ENCODE measurements around the gene EPS15. TPM values are rescaled to one million over a fixed set of nuclear protein-coding genes. Genes with fewer than 3 reads are reported as not detected.
"Not testable (repeated sequence)": the region's sequence is repeated elsewhere in the genome, so short reads cannot be mapped to it uniquely, and the experiment has no call there.

The EPS15 gene
- total RNA-seq, 3 donors from 2014 or later, result 50.0 to 85.5 (median 54.0) TPM

DNA sequence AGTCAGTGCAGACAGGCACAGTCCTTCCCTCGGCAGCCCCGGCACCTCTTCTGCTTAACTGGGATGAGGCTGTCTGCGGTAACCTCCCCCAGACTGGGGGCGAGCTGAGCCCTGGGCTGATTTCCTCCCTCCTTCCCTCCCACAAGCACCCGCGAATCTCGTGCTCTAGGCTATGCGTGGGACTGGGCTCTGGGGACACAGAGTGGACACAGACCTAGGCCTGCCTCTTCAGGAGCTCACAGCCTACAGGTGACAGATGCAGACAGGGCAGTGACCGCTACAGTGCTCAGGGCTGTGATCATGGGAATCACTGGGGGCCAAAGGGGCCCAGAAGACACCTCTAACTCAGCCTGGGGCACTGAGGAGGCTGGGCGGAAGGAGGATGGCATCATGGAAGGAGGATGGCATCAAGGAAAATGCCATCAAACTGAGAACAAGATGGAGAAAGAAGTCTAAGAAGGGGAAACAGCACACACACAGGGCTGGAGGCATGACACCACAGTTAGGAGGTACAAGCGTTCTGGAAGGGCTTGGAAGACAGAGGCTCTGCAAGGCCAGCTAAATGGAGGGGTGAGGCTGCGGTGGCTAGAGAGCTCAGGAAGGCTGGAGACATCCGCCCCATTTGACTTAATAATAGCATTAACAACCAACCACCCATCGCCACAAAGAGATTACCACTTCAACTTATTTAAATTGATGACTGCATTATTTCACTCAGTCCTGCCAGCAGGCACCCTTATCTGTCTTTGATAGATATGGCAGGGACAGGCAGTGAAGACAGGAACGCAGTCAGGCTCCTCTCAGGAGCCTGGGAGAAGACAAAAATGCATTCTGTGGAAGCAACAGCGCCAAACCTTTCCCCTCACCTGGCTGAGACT is 192.9 kb downstream of the EPS15 start:
- DNase-seq (no peak), ATAC-seq (no peak)
- TF ChIP-seq, protein P1, sequence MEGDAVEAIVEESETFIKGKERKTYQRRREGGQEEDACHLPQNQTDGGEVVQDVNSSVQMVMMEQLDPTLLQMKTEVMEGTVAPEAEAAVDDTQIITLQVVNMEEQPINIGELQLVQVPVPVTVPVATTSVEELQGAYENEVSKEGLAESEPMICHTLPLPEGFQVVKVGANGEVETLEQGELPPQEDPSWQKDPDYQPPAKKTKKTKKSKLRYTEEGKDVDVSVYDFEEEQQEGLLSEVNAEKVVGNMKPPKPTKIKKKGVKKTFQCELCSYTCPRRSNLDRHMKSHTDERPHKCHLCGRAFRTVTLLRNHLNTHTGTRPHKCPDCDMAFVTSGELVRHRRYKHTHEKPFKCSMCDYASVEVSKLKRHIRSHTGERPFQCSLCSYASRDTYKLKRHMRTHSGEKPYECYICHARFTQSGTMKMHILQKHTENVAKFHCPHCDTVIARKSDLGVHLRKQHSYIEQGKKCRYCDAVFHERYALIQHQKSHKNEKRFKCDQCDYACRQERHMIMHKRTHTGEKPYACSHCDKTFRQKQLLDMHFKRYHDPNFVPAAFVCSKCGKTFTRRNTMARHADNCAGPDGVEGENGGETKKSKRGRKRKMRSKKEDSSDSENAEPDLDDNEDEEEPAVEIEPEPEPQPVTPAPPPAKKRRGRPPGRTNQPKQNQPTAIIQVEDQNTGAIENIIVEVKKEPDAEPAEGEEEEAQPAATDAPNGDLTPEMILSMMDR (IDR thresholded peaks at IDR 0.05), result no peak
- Histone ChIP-seq H3K9me3 (no peaks in the 10 kb centered on the region), H3K4me1 (ENCODE audit: low read depth) (peaks cover 14% of the 10 kb centered on the region), H3K36me3 (ENCODE audit: low read depth) (no peaks in the 10 kb centered on the region), H3K4me3 (no peak overlapping the region)
- intact Hi-C loops (cut with DNase I, micrococcal nuclease), result no loop called here

DNA sequence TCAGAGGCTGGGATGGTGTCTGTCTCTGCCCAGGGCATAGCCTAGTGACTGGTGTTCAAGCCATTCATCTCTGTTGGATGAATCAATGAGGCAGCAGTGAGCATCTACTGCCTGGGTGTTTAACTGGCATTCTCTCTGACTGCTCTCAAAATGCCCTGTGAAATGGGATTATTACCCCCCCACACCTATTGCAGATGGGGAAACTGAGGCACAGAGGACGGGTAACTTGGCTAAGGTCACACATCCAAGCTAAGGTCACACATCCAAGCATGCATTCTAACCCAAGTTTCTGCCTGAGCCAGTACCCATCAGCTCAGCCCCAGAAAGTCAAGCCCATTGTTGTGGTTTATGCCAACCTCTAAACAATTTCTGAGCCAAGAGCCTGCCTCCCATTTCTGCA is 193.7 kb downstream of the EPS15 start:
- H3K4me1 ChIP-seq (ENCODE audit: low read depth), result peaks cover 8% of the 10 kb centered on the region
- no peaks in the 10 kb centered on the region for H3K36me3 ChIP-seq (ENCODE audit: low read depth)
- DNase-seq (no peak), ATAC-seq (no peak)
- no peaks in the 10 kb centered on the region for H3K9me3 ChIP-seq
- intact Hi-C loops (cut with DNase I, micrococcal nuclease), result no loop called here
- H3K4me3 ChIP-seq, result no peak overlapping the region
- TF ChIP-seq, protein P1 (IDR thresholded peaks at IDR 0.05), result no peak

DNA sequence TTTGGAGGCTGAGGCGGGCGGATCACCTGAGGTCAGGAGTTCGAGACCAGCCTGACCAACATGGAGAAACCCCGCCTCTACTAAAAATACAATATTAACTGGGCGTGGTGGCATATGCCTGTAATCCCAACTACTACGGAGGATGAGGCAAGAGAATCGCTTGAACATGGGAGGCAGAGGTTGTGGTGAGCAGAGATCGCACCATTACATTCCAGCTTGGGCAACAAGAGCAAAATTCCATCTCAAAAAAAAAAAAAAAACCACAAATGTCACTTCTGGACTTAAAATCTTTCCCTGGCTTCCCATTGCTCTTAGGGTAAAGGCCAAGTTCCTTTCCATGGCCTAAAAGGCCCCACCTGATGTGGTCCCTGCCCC is 194.1 kb downstream of the EPS15 start:
- H3K4me1 ChIP-seq (ENCODE audit: low read depth); H3K36me3 ChIP-seq (ENCODE audit: low read depth); ATAC-seq; H3K9me3 ChIP-seq; intact Hi-C loops (cut with DNase I, micrococcal nuclease); H3K4me3 ChIP-seq; DNase-seq: not testable (repeated sequence)

DNA sequence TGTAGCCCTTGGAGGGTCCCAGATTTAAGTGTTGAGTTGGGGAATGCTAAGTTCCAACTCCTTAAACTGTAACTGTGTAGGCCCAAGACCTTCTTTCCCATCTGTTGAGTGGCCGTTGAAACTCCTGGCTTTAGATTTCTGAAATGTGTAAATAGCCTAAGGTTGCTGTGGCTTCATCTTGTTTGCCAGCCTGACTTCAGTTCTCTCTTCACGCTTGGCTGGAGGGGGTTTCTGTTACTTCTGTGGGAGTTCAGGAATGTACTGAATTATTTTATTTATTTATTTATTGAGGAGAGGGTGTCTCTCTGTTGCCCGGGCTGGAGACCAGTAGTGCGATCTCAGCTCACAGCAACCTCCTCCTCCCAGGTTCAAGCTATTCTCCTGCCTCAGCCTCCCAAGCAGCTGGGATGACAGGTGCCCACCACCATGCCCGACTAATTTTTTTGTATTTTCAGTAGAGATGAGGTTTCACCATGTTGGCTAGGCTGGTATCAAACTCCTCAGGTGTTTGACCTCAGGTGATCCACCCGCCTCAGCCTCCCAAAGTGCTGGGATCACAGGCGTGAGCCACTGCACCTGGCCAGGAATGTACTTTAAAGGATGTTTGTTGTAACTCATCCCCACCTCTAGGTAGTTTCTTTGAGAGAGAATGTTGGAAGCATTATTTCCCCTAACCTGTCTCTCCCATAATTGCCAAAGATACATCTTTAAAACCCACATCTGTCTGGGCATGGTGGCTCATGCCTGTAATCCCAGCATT is 194.6 kb downstream of the EPS15 start:
- intact Hi-C loops (cut with DNase I, micrococcal nuclease), result no loop called here
- Histone ChIP-seq H3K4me3 (no peak overlapping the region), H3K36me3 (ENCODE audit: low read depth) (no peaks in the 10 kb centered on the region), H3K4me1 (ENCODE audit: low read depth) (peaks cover 7% of the 10 kb centered on the region), H3K9me3 (no peaks in the 10 kb centered on the region)
- TF ChIP-seq, protein P1 (IDR thresholded peaks at IDR 0.05), result no peak
- ATAC-seq (no peak), DNase-seq (no peak)

DNA sequence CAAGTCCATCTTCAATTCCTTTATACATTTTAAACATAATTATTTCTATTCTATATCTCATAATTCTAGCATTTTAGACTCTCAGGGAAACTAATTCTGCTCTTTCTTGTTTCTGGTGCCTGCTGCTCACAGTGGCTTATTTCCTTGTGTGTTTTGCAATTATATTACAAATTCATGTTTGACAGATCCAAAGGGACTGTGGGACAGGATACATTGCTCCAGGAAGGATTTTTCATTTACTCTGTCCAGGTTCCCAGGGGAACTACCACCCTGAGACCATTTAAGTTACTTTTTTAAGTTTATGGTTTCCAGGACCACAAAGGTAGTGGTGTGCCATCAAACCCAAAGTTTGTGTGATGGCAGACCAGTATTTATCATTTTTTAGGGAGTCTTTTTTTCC is 195.3 kb downstream of the EPS15 start:
- H3K4me3 ChIP-seq, result no peak overlapping the region
- TF ChIP-seq, protein P1 (IDR thresholded peaks at IDR 0.05), result no peak
- ATAC-seq, result peak; percentile 63
- intact Hi-C loops (cut with DNase I, micrococcal nuclease), result no loop called here
- DNase-seq, result no peak
- H3K4me1 ChIP-seq (ENCODE audit: low read depth), result peaks cover 7% of the 10 kb centered on the region
- no peaks in the 10 kb centered on the region for H3K36me3 ChIP-seq (ENCODE audit: low read depth)
- no peaks in the 10 kb centered on the region for H3K9me3 ChIP-seq

Measured in mucosa of descending colon (tissue), 3 donors.